ENCODE measurements around the gene RIC1.

GRCh38 chr9:5787220-5787619 lies 158.3 kb downstream of the RIC1 start:
- no peak for TF ChIP-seq EZH2 (IDR thresholded peaks at IDR 0.05)
- no peak for TF ChIP-seq ZNF274 (IDR thresholded peaks at IDR 0.05; ENCODE audit: low read depth, low read length)
- no peak for TF ChIP-seq TCF7L2 (IDR thresholded peaks at IDR 0.05; ENCODE audit: borderline replicate concordance, extremely low read depth, insufficient read depth, insufficient read length)
- no peak for TF ChIP-seq SP1 (IDR thresholded peaks at IDR 0.05; ENCODE audit: low read depth)
- TF ChIP-seq REST (IDR thresholded peaks at IDR 0.05; ENCODE audit: low read depth): no peak

All from HCT116 (cell line).